Activated CD4-positive, CD25-positive, alpha-beta regulatory T cell treated with anti-CD3 and anti-CD28 coated beads, Interleukin-2, amount 50 U/mL, for 24 hours (primary cell): ENCODE data around the gene RBM18.
A peak's percentile ranks its signal among the peaks of the same experiment; 100 is the strongest.

Experiments
- ATAC-seq, 2 donors: fragments of 150-1000 bp; cut with Tn5 transposase; one replicate each; pipeline ENCODE4 v1.10.0; 2021; ENCODE audit warnings: mild to moderate bottlenecking in 1 of 2, moderate library complexity in 1 of 2

The RBM18 gene

DNA sequence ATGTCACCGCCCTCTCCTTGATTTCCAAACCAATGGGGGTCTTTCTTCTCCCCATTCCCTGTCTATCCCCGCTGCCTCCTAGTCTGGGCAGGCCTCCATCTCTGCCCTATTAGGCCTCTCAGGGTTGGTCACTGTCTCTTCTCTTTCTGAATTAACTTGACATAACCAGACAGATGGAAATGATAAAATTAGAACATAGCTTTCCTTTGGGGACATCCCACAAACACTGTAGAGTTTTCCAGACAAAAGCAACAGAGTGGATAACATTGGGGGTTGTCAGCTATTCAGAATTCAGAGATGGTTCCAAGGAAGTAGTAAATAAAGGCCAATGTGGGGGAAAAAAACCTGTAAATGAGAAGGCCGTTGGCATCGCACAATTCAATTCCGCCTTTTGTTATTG lies 60.6 kb downstream of the RBM18 start:
- ATAC-seq = no peak

DNA sequence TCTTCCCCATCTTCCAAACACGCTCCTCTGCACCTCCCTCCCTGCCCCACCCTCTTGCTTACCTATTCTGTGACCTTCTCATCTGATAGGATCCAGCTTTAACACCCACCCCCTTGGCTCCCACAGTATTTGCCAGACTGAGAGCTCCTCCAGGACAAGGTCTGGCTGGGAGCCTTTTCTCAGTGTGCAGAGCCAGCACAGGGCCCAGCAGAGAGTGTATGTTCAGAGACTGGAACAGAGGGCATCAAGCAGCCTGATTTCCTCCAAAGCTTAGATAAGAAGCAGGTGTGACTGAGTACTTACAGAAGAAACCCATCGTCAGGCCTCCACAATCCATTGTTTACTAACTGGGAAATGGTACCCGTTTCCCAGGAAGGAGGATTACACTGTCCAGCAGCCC lies 62.5 kb downstream of the RBM18 start:
- no peak for ATAC-seq

DNA sequence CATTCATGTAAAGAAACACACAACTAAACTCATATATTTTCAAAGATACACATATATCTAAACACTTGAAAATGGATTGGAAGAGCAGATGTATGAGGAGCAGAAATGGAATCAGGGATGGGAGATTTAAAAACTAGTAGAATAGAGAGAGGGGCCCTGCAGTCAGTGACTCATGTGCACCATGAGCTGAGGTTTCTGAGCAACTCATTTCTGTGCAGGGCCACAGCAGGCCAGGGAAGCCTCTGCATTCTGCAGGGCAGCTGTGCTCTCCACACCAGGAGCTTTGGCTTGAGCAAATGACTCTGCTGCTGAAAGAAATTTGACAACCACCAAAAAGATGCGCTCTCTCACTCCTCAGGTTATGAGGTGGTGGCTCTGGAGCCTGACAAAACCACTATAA lies 63.0 kb downstream of the RBM18 start:
- ATAC-seq = no peak

DNA sequence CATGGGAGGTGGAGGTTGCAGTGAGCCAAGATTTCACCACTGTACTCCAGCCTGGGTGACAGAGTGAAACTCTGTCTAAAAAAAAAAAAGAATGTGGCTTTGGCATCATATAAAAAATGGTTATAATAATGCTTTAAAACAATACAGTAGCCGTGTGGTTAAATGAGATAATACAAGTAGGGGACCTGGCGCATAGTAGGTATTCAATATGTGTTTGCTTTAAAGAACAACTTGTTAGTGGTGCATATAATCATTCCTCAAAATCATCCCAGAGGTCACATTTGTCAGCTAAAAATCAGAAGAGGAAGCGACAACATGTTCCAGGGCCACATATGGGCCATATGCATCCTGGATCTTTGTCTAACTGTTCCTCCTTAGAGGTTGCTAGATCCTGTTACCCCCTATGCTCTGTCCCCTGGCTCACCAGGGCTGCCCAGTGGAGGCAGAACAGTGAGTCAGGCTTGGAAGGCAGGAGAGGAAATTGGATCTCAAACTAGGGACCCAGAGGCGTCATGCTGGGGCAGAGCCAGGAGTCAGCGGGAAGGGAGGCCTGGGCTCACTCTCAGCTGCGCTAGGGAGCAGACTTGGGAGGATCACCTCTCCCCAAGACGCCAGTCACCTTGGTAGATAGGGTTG lies 63.6 kb downstream of the RBM18 start:
- no peak for ATAC-seq

DNA sequence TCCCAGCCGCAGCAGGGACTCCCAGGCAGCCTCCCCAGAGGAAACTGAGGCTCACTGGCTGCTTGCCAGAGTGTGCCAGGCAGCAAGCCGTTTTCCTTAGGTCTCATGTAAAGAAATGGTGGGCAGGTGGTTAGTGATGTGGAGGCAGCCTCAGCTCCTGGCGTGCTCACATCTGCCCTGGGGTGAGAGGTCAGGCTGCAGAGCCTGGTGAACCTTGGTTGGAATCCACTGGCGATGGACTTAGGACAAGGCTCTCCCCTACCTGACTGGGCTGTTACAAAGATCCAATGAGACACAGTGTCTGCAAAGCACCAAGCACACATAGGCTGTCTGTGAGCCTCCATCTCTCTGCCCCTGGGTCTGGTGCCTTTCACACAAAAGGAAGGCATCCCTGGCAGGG lies 66.8 kb downstream of the RBM18 start:
- ATAC-seq = no peak

DNA sequence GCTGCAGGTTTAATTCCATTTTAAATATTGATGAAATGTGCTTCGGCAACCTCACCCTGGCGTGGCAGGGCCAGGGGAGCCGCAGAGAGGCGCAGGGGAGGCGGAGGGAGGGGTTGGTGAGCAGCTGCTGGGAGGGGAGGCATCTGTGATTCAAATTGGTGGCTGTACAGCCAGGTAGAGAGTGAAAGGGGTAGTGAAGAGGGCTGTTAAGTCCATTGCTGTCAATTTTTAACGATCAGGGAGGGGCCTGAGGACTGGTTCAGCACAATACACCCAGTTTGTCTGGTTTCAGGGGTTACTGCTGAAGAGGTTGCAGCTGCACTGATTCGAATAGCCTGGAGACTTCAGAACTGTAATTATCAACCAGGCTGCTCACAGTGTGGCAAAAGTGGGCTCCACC lies 67.2 kb downstream of the RBM18 start:
- ATAC-seq = no peak

DNA sequence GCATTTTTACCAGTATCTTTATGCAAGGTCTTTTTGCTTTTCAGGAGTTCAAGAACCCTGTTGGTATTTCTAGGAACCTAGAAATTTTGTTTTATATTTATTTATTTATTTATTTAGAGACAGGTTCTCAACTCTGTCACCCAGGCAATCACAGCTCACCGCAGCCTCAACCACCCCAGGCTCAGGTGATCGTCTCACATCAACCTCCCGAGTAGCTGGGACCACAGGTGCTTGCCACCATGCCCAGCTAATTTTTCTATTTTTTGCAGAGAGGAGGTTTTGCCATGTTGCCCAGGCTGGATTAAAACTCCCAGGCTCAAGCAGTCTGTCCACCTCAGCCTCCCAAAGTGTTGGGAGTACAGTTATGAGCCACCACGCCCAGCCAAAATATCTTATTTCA lies 68.8 kb downstream of the RBM18 start:
- ATAC-seq = no peak

DNA sequence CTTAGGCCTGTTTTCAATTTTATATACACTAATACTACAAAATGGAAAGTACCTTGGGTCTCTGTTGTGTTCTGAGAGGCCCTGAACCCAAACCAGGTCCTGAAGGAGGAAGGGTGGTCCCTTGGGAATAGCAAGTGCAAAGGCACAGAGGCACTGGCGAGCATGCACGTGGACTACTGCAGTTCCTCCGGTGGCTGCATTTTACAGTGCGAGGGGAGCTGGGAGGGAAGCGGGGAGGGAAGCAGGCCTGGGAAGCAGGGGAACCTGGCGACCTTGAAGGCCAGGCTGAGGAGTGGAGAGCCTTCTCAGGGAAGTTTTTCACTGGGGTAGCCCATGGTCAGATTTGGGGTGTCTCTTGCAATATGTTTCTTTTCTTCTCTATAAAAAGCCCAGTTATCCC lies 71.0 kb downstream of the RBM18 start:
- no peak for ATAC-seq

DNA sequence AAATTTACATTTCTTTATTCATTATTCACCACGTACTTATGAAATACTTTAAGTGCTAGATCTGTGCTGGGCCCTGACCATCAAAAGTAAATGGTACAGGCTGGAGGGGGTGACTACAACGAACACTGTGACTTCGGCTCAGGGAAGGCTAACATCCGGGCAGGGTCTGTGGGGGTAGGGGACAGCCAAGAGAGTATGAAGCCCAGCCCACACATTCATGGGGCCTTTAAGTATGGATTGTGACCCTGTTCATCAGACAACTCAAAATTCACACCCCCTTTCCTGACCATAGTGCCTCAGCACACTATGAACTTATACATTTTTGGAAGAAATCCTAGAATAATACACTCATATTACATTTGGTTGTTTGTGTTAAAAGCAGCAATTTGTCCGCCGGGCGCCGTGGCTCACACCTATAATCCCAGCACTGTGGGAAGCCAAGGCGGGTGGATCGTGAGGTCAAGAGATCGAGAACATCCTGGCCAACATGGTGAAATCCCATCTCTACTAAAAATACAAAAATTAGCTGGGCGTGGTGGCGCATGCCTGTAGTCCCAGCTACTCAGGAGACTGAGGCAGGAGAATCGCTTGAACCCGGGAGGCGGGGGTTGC lies 71.6 kb downstream of the RBM18 start:
- ATAC-seq = no peak

DNA sequence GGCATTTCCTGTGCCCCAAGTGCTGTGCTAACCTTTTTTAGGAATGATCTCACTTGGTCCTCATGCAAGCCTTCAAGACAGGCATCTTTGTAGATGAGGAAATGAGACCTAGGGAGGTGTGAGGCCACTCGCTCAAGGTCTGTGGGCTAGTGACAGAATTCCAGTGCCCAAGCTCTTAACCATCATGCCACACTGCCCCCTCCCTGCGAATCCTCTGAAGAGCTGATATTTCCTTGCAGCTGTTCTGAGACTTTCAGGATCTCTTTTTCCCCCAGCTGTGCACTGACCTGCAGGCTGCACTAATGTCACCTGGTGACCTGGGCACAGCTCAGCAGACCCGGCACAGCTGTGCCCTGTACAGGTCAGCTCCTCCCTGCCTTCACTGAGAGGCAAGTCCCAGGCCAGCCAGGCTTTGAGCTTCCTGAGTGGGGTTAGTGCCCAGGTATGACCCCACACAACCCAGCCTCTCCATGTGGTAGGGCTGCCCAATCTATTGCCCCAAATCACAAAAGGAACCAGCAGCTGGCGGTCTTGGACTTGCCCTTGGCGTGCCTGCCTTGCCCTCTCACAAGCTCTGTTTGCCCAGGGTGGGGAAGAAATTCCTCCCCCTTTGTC lies 72.3 kb downstream of the RBM18 start:
- ATAC-seq = no peak

DNA sequence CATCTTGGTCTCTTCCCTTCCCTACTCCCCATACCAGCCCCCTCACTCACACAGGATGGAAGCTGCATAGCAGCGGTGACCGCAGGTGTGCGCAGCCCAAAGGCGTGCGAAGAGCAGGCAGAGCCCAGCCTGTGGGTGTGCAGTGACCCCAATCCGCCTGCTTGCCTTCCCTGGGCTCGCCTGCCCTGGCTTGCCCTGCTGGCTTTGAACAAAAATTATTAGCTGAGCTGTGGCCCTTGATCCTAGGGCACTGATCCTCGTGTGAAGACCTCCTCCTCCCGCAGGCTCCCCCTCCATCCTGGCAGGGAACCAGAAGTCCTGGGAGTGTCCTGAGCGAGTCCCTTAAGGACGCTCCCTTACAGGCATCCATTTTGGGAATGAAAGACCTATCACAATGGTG lies 73.1 kb downstream of the RBM18 start:
- ATAC-seq = no peak

DNA sequence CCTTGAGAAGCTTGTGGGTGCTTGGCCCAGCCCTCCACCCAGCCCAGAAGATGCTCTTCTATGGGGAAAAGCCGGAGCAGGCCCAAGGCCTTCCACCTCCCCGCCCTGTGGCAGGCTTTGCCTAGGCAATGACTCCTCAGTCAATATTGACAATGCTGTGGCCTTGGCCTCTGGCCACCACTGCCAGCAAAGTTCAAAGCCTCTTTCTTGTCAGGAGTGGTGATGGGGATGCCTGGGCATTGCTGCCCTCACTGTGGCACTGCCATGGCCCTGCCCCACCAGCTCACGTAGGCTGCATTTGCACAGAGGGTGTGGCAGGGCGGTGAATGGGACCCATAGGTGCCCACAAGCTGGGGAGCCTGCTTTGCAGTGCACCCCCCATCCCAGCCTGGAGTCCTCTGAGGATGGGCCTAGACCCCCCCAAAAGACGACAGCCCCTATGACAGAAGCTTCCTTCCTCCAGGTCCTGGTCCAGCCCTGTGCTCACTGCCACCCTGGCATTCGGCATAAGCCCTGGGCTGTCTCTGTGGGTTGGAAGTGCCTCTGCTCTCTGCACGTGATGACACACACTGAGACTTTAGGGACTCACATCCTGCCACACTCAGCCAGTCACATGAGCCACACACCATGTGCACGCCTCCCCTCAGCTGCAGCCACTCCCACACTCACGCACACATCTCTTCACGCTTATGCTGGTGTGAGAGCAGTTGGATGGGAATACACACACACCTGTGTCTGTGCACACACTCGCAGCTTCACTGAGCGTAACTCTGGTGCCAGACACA lies 73.9 kb downstream of the RBM18 start:
- ATAC-seq = peak; percentile 20 to 41

DNA sequence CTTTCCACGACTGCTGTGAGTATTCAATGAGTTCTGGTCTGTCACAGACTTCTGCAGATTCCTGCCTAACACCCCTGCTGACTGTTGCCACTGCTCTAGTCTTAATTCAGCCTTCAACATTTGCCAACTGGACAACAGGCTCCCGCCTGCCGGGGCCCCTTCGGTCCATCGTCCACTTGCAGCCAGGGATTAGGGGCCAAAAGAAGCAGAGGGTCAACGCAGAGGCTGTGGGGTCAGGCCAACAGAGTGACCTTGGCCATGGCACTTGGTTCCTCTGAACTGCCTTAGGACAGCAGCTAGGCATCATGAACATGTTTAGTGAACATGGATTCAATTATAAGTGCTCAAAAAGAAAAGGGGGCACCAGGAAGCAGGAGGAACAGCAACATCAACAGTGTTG lies 76.3 kb downstream of the RBM18 start:
- ATAC-seq = no peak
